D341Med (cell line): ENCODE measurements around the gene MICAL3.

Source experiments
- DNase-seq: peaks from one replicate; pipeline ENCODE4 v3.0.0; 2012; ENCODE audit warnings: low spot score

MICAL3 gene

GRCh38 chr22:17816649-17817048 is 207.7 kb downstream of the MICAL3 start:
- no peak for DNase-seq

- no peak for DNase-seq
Measured at GRCh38 chr22:17815703-17816254, 208.6 kb downstream of the MICAL3 start.

GRCh38 chr22:17814830-17815229 is 209.5 kb downstream of the MICAL3 start:
- no peak for DNase-seq

GRCh38 chr22:17814084-17814483 is 210.3 kb downstream of the MICAL3 start:
- DNase-seq, result no peak

- no peak for DNase-seq
Measured at GRCh38 chr22:17811119-17811518, 213.2 kb downstream of the MICAL3 start.

- DNase-seq, result no peak
Measured at GRCh38 chr22:17810570-17811116, 213.7 kb downstream of the MICAL3 start.

- DNase-seq, result no peak
Measured at GRCh38 chr22:17808693-17809403, 215.5 kb downstream of the MICAL3 start.

GRCh38 chr22:17807578-17808410 is 216.6 kb downstream of the MICAL3 start:
- DNase-seq, result no peak

GRCh38 chr22:17807086-17807485 is 217.3 kb downstream of the MICAL3 start:
- no peak for DNase-seq

GRCh38 chr22:17806437-17806836 is 217.9 kb downstream of the MICAL3 start:
- no peak for DNase-seq

GRCh38 chr22:17804331-17805080 is 219.9 kb downstream of the MICAL3 start:
- no peak for DNase-seq

GRCh38 chr22:17803609-17804270 is 220.6 kb downstream of the MICAL3 start:
- DNase-seq, result no peak

GRCh38 chr22:17802822-17803221 is 221.5 kb downstream of the MICAL3 start:
- no peak for DNase-seq

GRCh38 chr22:17802411-17802810 is 221.9 kb downstream of the MICAL3 start:
- DNase-seq, result no peak

GRCh38 chr22:17797721-17798559 is 226.4 kb downstream of the MICAL3 start:
- DNase-seq, result no peak

- no peak for DNase-seq
Measured at GRCh38 chr22:17796695-17797094, 227.7 kb downstream of the MICAL3 start.

GRCh38 chr22:17795661-17796548 is 228.5 kb downstream of the MICAL3 start:
- no peak for DNase-seq

- DNase-seq, result no peak
Measured at GRCh38 chr22:17794726-17795542, 229.4 kb downstream of the MICAL3 start.
